ENCODE results near the gene ABCF2. TPM values are rescaled to one million over a fixed set of nuclear protein-coding genes. Genes with fewer than 3 reads are reported as not detected.

ABCF2 gene
- total and polyA plus RNA-seq, 7 experiments from 2014 or later, result 17.2 to 47.5 (median 27.7) TPM

- H3K27me3 Mint-ChIP-seq, result peaks cover 0 to 14% (median 0%) of the 10 kb centered on the region in 5 donors
- peaks cover 0 to 10% (median 0%) of the 10 kb centered on the region in 5 donors for H3K36me3 Mint-ChIP-seq
- peaks cover 15 to 22% of the 10 kb centered on the region in 2 donors for H3K4me1 ChIP-seq (ENCODE audit: control insufficient read depth in 2 of 2, insufficient read depth in 2 of 2, low read length in 2 of 2)
- CTCF ChIA-PET, result no interaction called here
- H3K4me1 Mint-ChIP-seq, result peaks cover 28 to 46% (median 38%) of the 10 kb centered on the region in 7 donors
- H3K9me3 ChIP-seq (ENCODE audit: control insufficient read depth in 2 of 3, low read length in 3 of 3), result no peaks in the 10 kb centered on the region
- POLR2A ChIA-PET, result no interaction called here
- no peak for DNase-seq
- no peak for ATAC-seq
- no peak overlapping the region for H3K27ac ChIP-seq (ENCODE audit: low read depth, low read length)
- no peak overlapping the region for H3K4me3 Mint-ChIP-seq
- H3K4me3 ChIP-seq (ENCODE audit: low read length), result no peak overlapping the region
- intact Hi-C loops (cut with micrococcal nuclease), result no loop called here
- H3K27ac Mint-ChIP-seq, result no peak overlapping the region
- no peaks in the 10 kb centered on the region for H3K9me3 Mint-ChIP-seq
- H3K36me3 ChIP-seq (ENCODE audit: control insufficient read depth in 2 of 3, insufficient read depth in 3 of 3, low read length in 3 of 3), result no peaks in the 10 kb centered on the region
- H3K27me3 ChIP-seq (ENCODE audit: control insufficient read depth in 2 of 2, insufficient read depth in 2 of 2, low read length in 2 of 2), result no peaks in the 10 kb centered on the region
Observed at GRCh38 chr7:151272877-151273276, 45.9 kb upstream of the ABCF2 start.

- Histone ChIP-seq H3K4me3 (ENCODE audit: low read length) (no peak overlapping the region), H3K36me3 (ENCODE audit: control insufficient read depth in 2 of 3, insufficient read depth in 3 of 3, low read length in 3 of 3) (no peaks in the 10 kb centered on the region), H3K9me3 (ENCODE audit: control insufficient read depth in 2 of 3, low read length in 3 of 3) (no peaks in the 10 kb centered on the region), H3K4me1 (ENCODE audit: control insufficient read depth in 2 of 2, insufficient read depth in 2 of 2, low read length in 2 of 2) (peaks cover 14 to 19% of the 10 kb centered on the region in 2 donors), H3K27ac (ENCODE audit: low read depth, low read length) (no peak overlapping the region), H3K27me3 (ENCODE audit: control insufficient read depth in 2 of 2, insufficient read depth in 2 of 2, low read length in 2 of 2) (no peaks in the 10 kb centered on the region)
- H3K27me3 Mint-ChIP-seq, result peaks cover 0 to 14% (median 0%) of the 10 kb centered on the region in 5 donors
- intact Hi-C loops (cut with micrococcal nuclease), result no loop called here
- POLR2A ChIA-PET, result no interaction called here
- peaks cover 0 to 10% (median 0%) of the 10 kb centered on the region in 5 donors for H3K36me3 Mint-ChIP-seq
- ATAC-seq (no peak), DNase-seq (no peak)
- CTCF ChIA-PET, result no interaction called here
- H3K4me3 Mint-ChIP-seq, result peak overlapping the region in 4 of 10 donors; percentile 2 to 47 (median 12)
- no peaks in the 10 kb centered on the region for H3K9me3 Mint-ChIP-seq
- H3K4me1 Mint-ChIP-seq, result peaks cover 26 to 46% (median 36%) of the 10 kb centered on the region in 7 donors
- H3K27ac Mint-ChIP-seq, result peak overlapping the region in 3 of 9 donors; percentile 2 to 86 (median 38)
Observed at GRCh38 chr7:151272405-151272804, 45.4 kb upstream of the ABCF2 start.

GRCh38 chr7:151271699-151272355 is 44.8 kb upstream of the ABCF2 start:
- peak in 2 of 9 donors; percentile 16 to 18 for DNase-seq
- CTCF ChIA-PET, result no interaction called here
- Histone ChIP-seq H3K27ac (ENCODE audit: low read depth, low read length) (no peak overlapping the region), H3K9me3 (ENCODE audit: control insufficient read depth in 2 of 3, low read length in 3 of 3) (no peaks in the 10 kb centered on the region), H3K4me1 (ENCODE audit: control insufficient read depth in 2 of 2, insufficient read depth in 2 of 2, low read length in 2 of 2) (peaks cover 10 to 18% of the 10 kb centered on the region in 2 donors), H3K4me3 (ENCODE audit: low read length) (no peak overlapping the region), H3K36me3 (ENCODE audit: control insufficient read depth in 2 of 3, insufficient read depth in 3 of 3, low read length in 3 of 3) (no peaks in the 10 kb centered on the region), H3K27me3 (ENCODE audit: control insufficient read depth in 2 of 2, insufficient read depth in 2 of 2, low read length in 2 of 2) (no peaks in the 10 kb centered on the region)
- H3K4me3 Mint-ChIP-seq, result peak overlapping the region in 5 of 10 donors; percentile 2 to 47 (median 6)
- peak overlapping the region in 4 of 9 donors; percentile 2 to 86 (median 54) for H3K27ac Mint-ChIP-seq
- intact Hi-C loops (cut with micrococcal nuclease), result no loop called here
- H3K4me1 Mint-ChIP-seq, result peaks cover 22 to 42% (median 34%) of the 10 kb centered on the region in 7 donors
- H3K27me3 Mint-ChIP-seq, result peaks cover 0 to 11% (median 0%) of the 10 kb centered on the region in 5 donors
- POLR2A ChIA-PET, result no interaction called here
- H3K36me3 Mint-ChIP-seq, result peaks cover 0 to 10% (median 0%) of the 10 kb centered on the region in 5 donors
- peak; percentile 63 for ATAC-seq
- H3K9me3 Mint-ChIP-seq, result no peaks in the 10 kb centered on the region

DNA sequence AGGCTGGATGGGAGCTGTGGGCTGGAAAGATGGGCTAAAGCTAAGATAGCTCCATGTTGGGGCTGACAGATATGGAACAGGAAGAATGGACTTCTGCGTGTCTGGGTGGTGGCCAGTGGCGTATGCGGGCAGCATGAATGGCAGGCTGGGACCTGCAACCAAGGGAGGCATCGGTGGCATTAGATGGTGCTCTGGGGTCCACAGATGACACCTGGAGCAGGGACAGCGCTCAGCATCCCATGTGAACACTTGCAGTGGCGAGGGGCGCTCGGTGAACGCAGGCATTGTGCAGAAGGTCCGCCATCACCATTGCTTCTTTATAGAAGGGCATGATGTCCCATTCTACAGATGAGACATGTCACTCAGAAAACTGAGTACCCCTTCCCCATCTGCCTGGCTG is 42.5 kb upstream of the ABCF2 start:
- Histone ChIP-seq H3K4me1 (ENCODE audit: control insufficient read depth in 2 of 2, insufficient read depth in 2 of 2, low read length in 2 of 2) (peaks cover 7% of the 10 kb centered on the region in 2 donors), H3K9me3 (ENCODE audit: control insufficient read depth in 2 of 3, low read length in 3 of 3) (no peaks in the 10 kb centered on the region), H3K27me3 (ENCODE audit: control insufficient read depth in 2 of 2, insufficient read depth in 2 of 2, low read length in 2 of 2) (no peaks in the 10 kb centered on the region), H3K4me3 (ENCODE audit: low read length) (no peak overlapping the region), H3K27ac (ENCODE audit: low read depth, low read length) (no peak overlapping the region), H3K36me3 (ENCODE audit: control insufficient read depth in 2 of 3, insufficient read depth in 3 of 3, low read length in 3 of 3) (no peaks in the 10 kb centered on the region)
- CTCF ChIA-PET, result no interaction called here
- DNase-seq (no peak), ATAC-seq (no peak)
- no peaks in the 10 kb centered on the region for H3K9me3 Mint-ChIP-seq
- peaks cover 9 to 28% (median 21%) of the 10 kb centered on the region in 7 donors for H3K4me1 Mint-ChIP-seq
- peaks cover 0 to 13% (median 0%) of the 10 kb centered on the region in 5 donors for H3K36me3 Mint-ChIP-seq
- intact Hi-C loops (cut with micrococcal nuclease), result no loop called here
- no peak overlapping the region for H3K27ac Mint-ChIP-seq
- POLR2A ChIA-PET, result no interaction called here
- no peak overlapping the region for H3K4me3 Mint-ChIP-seq
- peaks cover 0 to 3% (median 0%) of the 10 kb centered on the region in 5 donors for H3K27me3 Mint-ChIP-seq

DNA sequence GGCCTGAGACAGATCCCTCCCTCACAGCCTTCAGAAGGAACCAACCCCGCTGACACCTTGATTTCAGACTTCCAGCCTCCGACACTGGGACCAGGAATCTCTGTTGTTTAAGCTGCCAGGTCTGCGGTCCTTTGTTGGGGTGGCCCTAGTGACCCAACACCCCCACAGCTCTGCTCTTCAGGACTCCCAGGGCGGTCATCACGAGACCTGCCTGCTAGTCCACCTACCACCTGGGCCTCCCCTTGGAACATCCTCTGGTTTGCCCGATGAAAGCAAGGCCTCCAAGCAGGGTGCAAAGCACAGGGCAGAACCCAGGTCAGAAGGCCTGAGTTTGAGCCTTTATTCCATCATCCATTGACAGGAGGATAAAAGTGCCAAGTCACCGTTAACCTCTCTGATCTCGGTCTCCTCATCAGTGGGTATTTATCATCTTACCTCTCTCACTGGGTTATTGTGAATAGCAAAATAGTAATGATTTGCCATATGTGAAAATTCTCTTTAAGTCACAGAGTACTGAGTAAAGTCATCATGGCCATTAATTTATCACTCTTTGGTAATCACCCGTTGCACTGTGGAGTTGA is 38.4 kb upstream of the ABCF2 start:
- Mint-ChIP-seq H3K4me3 (no peak overlapping the region), H3K4me1 (peaks cover 0 to 3% (median 0%) of the 10 kb centered on the region in 7 donors), H3K27ac (no peak overlapping the region), H3K9me3 (no peaks in the 10 kb centered on the region), H3K27me3 (peaks cover 0 to 9% (median 5%) of the 10 kb centered on the region in 5 donors), H3K36me3 (peaks cover 0 to 13% (median 0%) of the 10 kb centered on the region in 5 donors)
- no peaks in the 10 kb centered on the region for H3K9me3 ChIP-seq (ENCODE audit: control insufficient read depth in 2 of 3, low read length in 3 of 3)
- ATAC-seq (no peak), DNase-seq (no peak)
- no peak overlapping the region for H3K27ac ChIP-seq (ENCODE audit: low read depth, low read length)
- intact Hi-C loops (cut with micrococcal nuclease), result no loop called here
- H3K4me1 ChIP-seq (ENCODE audit: control insufficient read depth in 2 of 2, insufficient read depth in 2 of 2, low read length in 2 of 2), result no peaks in the 10 kb centered on the region
- H3K27me3 ChIP-seq (ENCODE audit: control insufficient read depth in 2 of 2, insufficient read depth in 2 of 2, low read length in 2 of 2), result no peaks in the 10 kb centered on the region
- ChIA-PET POLR2A (no interaction called here), CTCF (interaction anchor here (0.7 kb wide), 1 partner anchor 101 kb away, joined by 3 read pairs; no protein-coding TSS in a partner anchor)
- H3K36me3 ChIP-seq (ENCODE audit: control insufficient read depth in 2 of 3, insufficient read depth in 3 of 3, low read length in 3 of 3), result no peaks in the 10 kb centered on the region
- H3K4me3 ChIP-seq (ENCODE audit: low read length), result no peak overlapping the region

GRCh38 chr7:151264615-151265014 is 37.6 kb upstream of the ABCF2 start:
- Mint-ChIP-seq H3K36me3 (peaks cover 0 to 8% (median 0%) of the 10 kb centered on the region in 5 donors), H3K27me3 (peaks cover 0 to 9% (median 5%) of the 10 kb centered on the region in 5 donors), H3K27ac (no peak overlapping the region), H3K9me3 (no peaks in the 10 kb centered on the region), H3K4me1 (no peaks in the 10 kb centered on the region), H3K4me3 (no peak overlapping the region)
- POLR2A ChIA-PET, result no interaction called here
- no peak for DNase-seq
- Histone ChIP-seq H3K36me3 (ENCODE audit: control insufficient read depth in 2 of 3, insufficient read depth in 3 of 3, low read length in 3 of 3) (no peaks in the 10 kb centered on the region), H3K9me3 (ENCODE audit: control insufficient read depth in 2 of 3, low read length in 3 of 3) (no peaks in the 10 kb centered on the region), H3K4me1 (ENCODE audit: control insufficient read depth in 2 of 2, insufficient read depth in 2 of 2, low read length in 2 of 2) (no peaks in the 10 kb centered on the region), H3K27ac (ENCODE audit: low read depth, low read length) (no peak overlapping the region), H3K4me3 (ENCODE audit: low read length) (no peak overlapping the region), H3K27me3 (ENCODE audit: control insufficient read depth in 2 of 2, insufficient read depth in 2 of 2, low read length in 2 of 2) (no peaks in the 10 kb centered on the region)
- CTCF ChIA-PET, result no interaction called here
- ATAC-seq, result no peak
- intact Hi-C loops (cut with micrococcal nuclease), result no loop called here

All from naive thymus-derived CD4-positive, alpha-beta T cell (primary cell).